ENCODE results near the gene HIVEP3. TPM values are rescaled to one million over a fixed set of nuclear protein-coding genes. Genes with fewer than 3 reads are reported as not detected.

Gene HIVEP3
- total RNA-seq, 1 experiment from 2014 or later = 1.4 TPM

DNA sequence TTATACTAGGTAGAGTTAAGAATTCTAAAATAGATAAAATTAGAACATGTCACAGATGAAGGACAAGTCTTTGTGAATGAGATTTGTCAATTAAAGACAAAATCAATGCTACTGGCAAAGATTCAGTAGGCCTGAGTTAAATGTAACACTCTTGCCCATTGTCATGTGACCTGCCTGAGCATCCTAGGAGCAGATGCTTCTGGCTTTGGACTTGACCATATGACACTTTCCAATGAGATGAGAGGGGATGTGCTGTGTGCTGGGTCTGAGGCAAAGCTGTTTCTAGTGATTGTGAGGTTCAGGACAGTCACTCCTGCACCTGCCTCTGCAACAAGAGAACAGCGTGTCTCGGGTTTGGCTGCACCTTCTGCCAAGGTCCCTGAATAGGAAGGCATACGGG is 144.9 kb downstream of the HIVEP3 start:
- Histone ChIP-seq H3K79me1 (ENCODE audit: insufficient read depth, low read depth, low read length, poor library complexity, severe bottlenecking) (no peaks in the 10 kb centered on the region), H3K23me2 (ENCODE audit: insufficient read length, low read depth, low read length, poor library complexity, severe bottlenecking) (no peaks in the 10 kb centered on the region), H4K91ac (ENCODE audit: insufficient read length, low read depth, low read length) (no peak overlapping the region), H3K56ac (ENCODE audit: insufficient read length, low read depth, low read length) (no peak overlapping the region), H3K18ac (ENCODE audit: insufficient read length, low read depth, low read length) (no peak overlapping the region), H2BK20ac (ENCODE audit: low read depth, low read length, poor library complexity, severe bottlenecking) (no peak overlapping the region), H3K9ac (ENCODE audit: extremely low read depth, insufficient read length, low read length) (no peak overlapping the region), H3K9me3 (ENCODE audit: control insufficient read depth, low read depth, low read length) (no peaks in the 10 kb centered on the region), H3K27ac (ENCODE audit: insufficient read length, low read depth, low read length) (no peak overlapping the region), H2BK15ac (ENCODE audit: low read depth, low read length) (no peak overlapping the region), H3K4me1 (ENCODE audit: insufficient read depth, low read length) (no peaks in the 10 kb centered on the region), H3K4ac (ENCODE audit: low read depth, low read length) (no peak overlapping the region), H2BK5ac (ENCODE audit: insufficient read length, low read length) (no peak overlapping the region), H4K8ac (replicated peaks; ENCODE audit: insufficient read length, low read depth, low read length) (no peak overlapping the region), H3T11ph (ENCODE audit: low read length) (no peak overlapping the region), H3K79me2 (ENCODE audit: insufficient read depth, low read length) (no peaks in the 10 kb centered on the region), H4K20me1 (ENCODE audit: control insufficient read depth, insufficient read depth, insufficient read length) (no peaks in the 10 kb centered on the region), H3K27me3 (ENCODE audit: insufficient read depth, low read length) (no peaks in the 10 kb centered on the region), H2AK5ac (ENCODE audit: insufficient read length, low read length) (no peak overlapping the region), H4K5ac (ENCODE audit: insufficient read length, low read depth, low read length) (no peak overlapping the region), H3K14ac (ENCODE audit: insufficient read depth, low read length) (no peak overlapping the region), H2AFZ (ENCODE audit: low read length) (no peak overlapping the region), H2BK12ac (ENCODE audit: insufficient read length, low read depth, low read length) (no peak overlapping the region), H2BK120ac (ENCODE audit: low read depth, low read length, poor library complexity, severe bottlenecking) (no peak overlapping the region), H3K4me2 (ENCODE audit: insufficient read depth, insufficient read length, low read length) (no peak overlapping the region), H3K23ac (ENCODE audit: insufficient read length, low read depth, low read length) (no peak overlapping the region)
- Mint-ChIP-seq H3K36me3 (ENCODE audit: insufficient read depth in 1 of 3, low read depth in 3 of 3) (no peaks in the 10 kb centered on the region), H3K27me3 (ENCODE audit: low read depth) (no peaks in the 10 kb centered on the region; the same call in 1 of the 2 replicates), H3K27ac (no peak overlapping the region), H3K4me3 (no peak overlapping the region), H3K4me1 (no peaks in the 10 kb centered on the region), H3K9me3 (no peaks in the 10 kb centered on the region)
- WGBS (ENCODE audit: extremely low coverage, insufficient read length, low lambda C conversion rate) = no CpG with 5 or more reads among the region's 3 CpGs
- TF ChIP-seq, protein P1, sequence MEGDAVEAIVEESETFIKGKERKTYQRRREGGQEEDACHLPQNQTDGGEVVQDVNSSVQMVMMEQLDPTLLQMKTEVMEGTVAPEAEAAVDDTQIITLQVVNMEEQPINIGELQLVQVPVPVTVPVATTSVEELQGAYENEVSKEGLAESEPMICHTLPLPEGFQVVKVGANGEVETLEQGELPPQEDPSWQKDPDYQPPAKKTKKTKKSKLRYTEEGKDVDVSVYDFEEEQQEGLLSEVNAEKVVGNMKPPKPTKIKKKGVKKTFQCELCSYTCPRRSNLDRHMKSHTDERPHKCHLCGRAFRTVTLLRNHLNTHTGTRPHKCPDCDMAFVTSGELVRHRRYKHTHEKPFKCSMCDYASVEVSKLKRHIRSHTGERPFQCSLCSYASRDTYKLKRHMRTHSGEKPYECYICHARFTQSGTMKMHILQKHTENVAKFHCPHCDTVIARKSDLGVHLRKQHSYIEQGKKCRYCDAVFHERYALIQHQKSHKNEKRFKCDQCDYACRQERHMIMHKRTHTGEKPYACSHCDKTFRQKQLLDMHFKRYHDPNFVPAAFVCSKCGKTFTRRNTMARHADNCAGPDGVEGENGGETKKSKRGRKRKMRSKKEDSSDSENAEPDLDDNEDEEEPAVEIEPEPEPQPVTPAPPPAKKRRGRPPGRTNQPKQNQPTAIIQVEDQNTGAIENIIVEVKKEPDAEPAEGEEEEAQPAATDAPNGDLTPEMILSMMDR (conservative IDR thresholded peaks at IDR 0.05) = no peak
- peak; percentile 2 for DNase-seq

Data from H9 (cell line).